Dermis microvascular lymphatic vessel endothelial cell (primary cell): Measurements from ENCODE around the gene GNAQ. TPM values are rescaled to one million over a fixed set of nuclear protein-coding genes. Genes with fewer than 3 reads are reported as not detected.
"Not testable (repeated sequence)": the region's sequence is repeated elsewhere in the genome, so short reads cannot be mapped to it uniquely, and the experiment has no call there.

ENCODE experiments used
- DNase-seq, 2 donors: peaks; one replicate each; pipeline versions ENCODE4 v3.0.0 to v3.0.0-alpha.2; 2010; ENCODE audit warnings: low read depth in 2 of 2
- total RNA-seq: library from RNA; depleted of rRNA; stranded (reverse); fragments of >200 nt; gene quantifications from 2 replicates; pipeline ENCODE4 v1.2.1, GENCODE V29; 2014

The GNAQ gene
- total RNA-seq, 1 donor from 2014 or later: 28.6 TPM

- DNase-seq: no peak
These were observed 152.1 kb downstream of the GNAQ start for GRCh38 chr9:77879437-77879943.

- not testable (repeated sequence) for DNase-seq
These were observed 152.8 kb downstream of the GNAQ start for GRCh38 chr9:77878793-77879192.

- no peak for DNase-seq
These were observed 153.6 kb downstream of the GNAQ start for GRCh38 chr9:77877976-77878375.

GRCh38 chr9:77876590-77876989 is 155.0 kb downstream of the GNAQ start:
- no peak for DNase-seq

- peak in 1 of 2 donors; percentile 58 for DNase-seq
These were observed 155.5 kb downstream of the GNAQ start for GRCh38 chr9:77876091-77876490.

- no peak for DNase-seq
These were observed 158.7 kb downstream of the GNAQ start for GRCh38 chr9:77872863-77873262.

- DNase-seq: no peak
These were observed 159.4 kb downstream of the GNAQ start for GRCh38 chr9:77872177-77872576.

GRCh38 chr9:77871483-77871882 is 160.1 kb downstream of the GNAQ start:
- no peak for DNase-seq

- no peak for DNase-seq
These were observed 164.7 kb downstream of the GNAQ start for GRCh38 chr9:77866878-77867277.

- DNase-seq: no peak
These were observed 166.1 kb downstream of the GNAQ start for GRCh38 chr9:77865385-77866047.

GRCh38 chr9:77864211-77864889 is 167.3 kb downstream of the GNAQ start:
- DNase-seq: no peak

- DNase-seq: not testable (repeated sequence)
These were observed 168.0 kb downstream of the GNAQ start for GRCh38 chr9:77863638-77864037.

GRCh38 chr9:77860953-77861352 is 170.7 kb downstream of the GNAQ start:
- not testable (repeated sequence) for DNase-seq

- DNase-seq: no peak
These were observed 173.9 kb downstream of the GNAQ start for GRCh38 chr9:77857513-77858259.

- DNase-seq: peak in 1 of 2 donors; percentile 51
These were observed 175.0 kb downstream of the GNAQ start for GRCh38 chr9:77856615-77857014.

- no peak for DNase-seq
These were observed 176.7 kb downstream of the GNAQ start for GRCh38 chr9:77854916-77855311.

GRCh38 chr9:77854258-77854915 is 177.2 kb downstream of the GNAQ start:
- DNase-seq: no peak

- no peak for DNase-seq
These were observed 177.9 kb downstream of the GNAQ start for GRCh38 chr9:77853716-77854115.

- peak in 1 of 2 donors; percentile 49 for DNase-seq
These were observed 179.6 kb downstream of the GNAQ start for GRCh38 chr9:77851882-77852595.

GRCh38 chr9:77848897-77849296 is 182.7 kb downstream of the GNAQ start:
- DNase-seq: peak; percentile 69 to 83

GRCh38 chr9:77848404-77848803 is 183.2 kb downstream of the GNAQ start:
- no peak for DNase-seq
